HEK293 (cell line): ENCODE data around the gene FAM216B.

Source experiments
- FEZF1 ChIP-seq: fragments of 450-650 bp; formaldehyde crosslinking; IDR thresholded peaks from 2 replicates; pipeline ENCODE4 v1.5.1; 2016; ENCODE audit warnings: missing biosample characterization, missing genetic modification characterization
- GLIS1 ChIP-seq: fragments of 450-650 bp; formaldehyde crosslinking; IDR thresholded peaks from 2 replicates; pipeline ENCODE4 v1.5.1; 2016; ENCODE audit warnings: missing biosample characterization, missing genetic modification characterization
- KLF16 ChIP-seq: fragments of 450-650 bp; formaldehyde crosslinking; IDR thresholded peaks from 2 replicates; pipeline ENCODE4 v1.5.1; 2017; ENCODE audit warnings: missing biosample characterization, missing genetic modification characterization
- MZF1 ChIP-seq: fragments of 450-650 bp; formaldehyde crosslinking; IDR thresholded peaks from 2 replicates; pipeline ENCODE4 v1.5.1; 2017; ENCODE audit warnings: missing biosample characterization, missing genetic modification characterization, borderline replicate concordance
- OSR2 ChIP-seq: fragments of 450-650 bp; formaldehyde crosslinking; IDR thresholded peaks from 2 replicates; pipeline ENCODE4 v1.5.1; 2016; ENCODE audit warnings: missing biosample characterization, missing genetic modification characterization
- REPIN1 ChIP-seq: fragments of 450-650 bp; formaldehyde crosslinking; IDR thresholded peaks from 2 replicates; pipeline ENCODE4 v1.5.1; 2017; ENCODE audit warnings: missing biosample characterization, missing genetic modification characterization, low read depth
- SALL2 ChIP-seq: fragments of 450-650 bp; formaldehyde crosslinking; IDR thresholded peaks from 2 replicates; pipeline ENCODE4 v1.5.0; 2017; ENCODE audit warnings: missing biosample characterization, mild to moderate bottlenecking, missing genetic modification characterization, borderline replicate concordance
- SCRT1 ChIP-seq: fragments of 450-650 bp; formaldehyde crosslinking; IDR thresholded peaks from 2 replicates; pipeline ENCODE4 v1.5.1; 2016; ENCODE audit warnings: missing biosample characterization, missing genetic modification characterization, borderline replicate concordance
- ZBTB48 ChIP-seq: fragments of 450-650 bp; formaldehyde crosslinking; IDR thresholded peaks from 2 replicates; pipeline ENCODE4 v1.5.1; 2016; ENCODE audit warnings: missing biosample characterization, missing genetic modification characterization
- ZFHX2 ChIP-seq: fragments of 450-650 bp; formaldehyde crosslinking; conservative IDR thresholded peaks from 2 replicates; pipeline ENCODE4 v1.5.1; 2016; ENCODE audit warnings: missing biosample characterization, missing genetic modification characterization
- ZFP3 ChIP-seq: fragments of 450-650 bp; formaldehyde crosslinking; IDR thresholded peaks from 2 replicates; pipeline ENCODE4 v1.5.1; 2016; ENCODE audit warnings: low read depth, missing biosample characterization, missing genetic modification characterization
- ZNF112 ChIP-seq: fragments of 450-650 bp; formaldehyde crosslinking; IDR thresholded peaks from 2 replicates; pipeline ENCODE4 v1.5.0; 2017; ENCODE audit warnings: missing biosample characterization, missing genetic modification characterization
- ZNF121 ChIP-seq: fragments of 450-650 bp; formaldehyde crosslinking; IDR thresholded peaks from 2 replicates; pipeline ENCODE4 v1.5.1; 2016; ENCODE audit warnings: missing biosample characterization, missing genetic modification characterization
- ZNF169 ChIP-seq: fragments of 450-650 bp; formaldehyde crosslinking; IDR thresholded peaks from 2 replicates; pipeline ENCODE4 v1.5.1; 2016; ENCODE audit warnings: missing biosample characterization, missing genetic modification characterization
- ZNF184 ChIP-seq: fragments of 450-650 bp; IDR thresholded peaks from 2 replicates; pipeline ENCODE4 v1.5.1; 2018; ENCODE audit warnings: missing biosample characterization, mild to moderate bottlenecking, missing genetic modification characterization
- ZNF19 ChIP-seq: fragments of 450-650 bp; formaldehyde crosslinking; IDR thresholded peaks from 2 replicates; pipeline ENCODE4; 2016; ENCODE audit warnings: missing biosample characterization, missing genetic modification characterization, low read depth
- ZNF274 ChIP-seq, 2 experiments: fragments of 200-500 bp in 1 of 2; fragments of 450-650 bp in 1 of 2; sonication (Bioruptor generic) in 1 of 2; formaldehyde crosslinking in 1 of 2; IDR thresholded peaks; 2 replicates each; pipeline versions ENCODE4 v1.5.1 to v1.6.1; 2014 to 2016; ENCODE audit warnings: borderline replicate concordance in 1 of 2, inconsistent platforms in 1 of 2, low read length in 1 of 2, missing biosample characterization in 1 of 2, missing genetic modification characterization in 1 of 2
- ZNF292 ChIP-seq: fragments of 450-650 bp; formaldehyde crosslinking; IDR thresholded peaks from 2 replicates; pipeline ENCODE4 v1.5.1; 2016; ENCODE audit warnings: low read depth, missing biosample characterization, missing genetic modification characterization, borderline replicate concordance
- ZNF311 ChIP-seq: fragments of 450-650 bp; formaldehyde crosslinking; IDR thresholded peaks from 2 replicates; pipeline ENCODE4 v1.5.1; 2017; ENCODE audit warnings: missing biosample characterization, missing genetic modification characterization, borderline replicate concordance
- ZNF341 ChIP-seq: fragments of 450-650 bp; formaldehyde crosslinking; IDR thresholded peaks from 2 replicates; pipeline ENCODE4; 2016; ENCODE audit warnings: low read depth, missing biosample characterization, missing genetic modification characterization
- ZNF350 ChIP-seq: fragments of 450-650 bp; formaldehyde crosslinking; IDR thresholded peaks from 2 replicates; pipeline ENCODE4 v1.5.0; 2017; ENCODE audit warnings: missing biosample characterization, mild to moderate bottlenecking, missing genetic modification characterization
- ZNF433 ChIP-seq: fragments of 450-650 bp; formaldehyde crosslinking; IDR thresholded peaks from 2 replicates; pipeline ENCODE4 v1.5.1; 2016; ENCODE audit warnings: missing biosample characterization, missing genetic modification characterization, low read depth
- ZNF521 ChIP-seq: fragments of 450-650 bp; formaldehyde crosslinking; IDR thresholded peaks from 2 replicates; pipeline ENCODE4 v1.5.1; 2017; ENCODE audit warnings: missing biosample characterization, mild to moderate bottlenecking, missing genetic modification characterization
- ZNF529 ChIP-seq: fragments of 450-650 bp; formaldehyde crosslinking; IDR thresholded peaks from 2 replicates; pipeline ENCODE4 v1.5.1; 2017; ENCODE audit warnings: missing genetic modification characterization, missing biosample characterization; ENCODE audit not compliant: insufficient replicate concordance
- ZNF530 ChIP-seq: fragments of 450-650 bp; formaldehyde crosslinking; IDR thresholded peaks from 2 replicates; pipeline ENCODE4 v1.5.1; 2016; ENCODE audit warnings: low read depth, missing biosample characterization, missing genetic modification characterization
- ZNF549 ChIP-seq: fragments of 450-650 bp; IDR thresholded peaks from 2 replicates; pipeline ENCODE4 v1.5.1; 2018; ENCODE audit warnings: missing biosample characterization, missing genetic modification characterization, mild to moderate bottlenecking, inconsistent platforms, moderate library complexity
- ZNF558 ChIP-seq: fragments of 450-650 bp; formaldehyde crosslinking; IDR thresholded peaks from 2 replicates; pipeline ENCODE4 v1.5.1; 2016; ENCODE audit warnings: missing biosample characterization, missing genetic modification characterization
- ZNF571 ChIP-seq: fragments of 450-650 bp; formaldehyde crosslinking; IDR thresholded peaks from 2 replicates; pipeline ENCODE4 v1.5.0; 2017; ENCODE audit warnings: missing biosample characterization, missing genetic modification characterization
- ZNF585B ChIP-seq: fragments of 450-650 bp; formaldehyde crosslinking; IDR thresholded peaks from 2 replicates; pipeline ENCODE4 v1.5.1; 2016; ENCODE audit warnings: missing biosample characterization, missing genetic modification characterization
- ZNF645 ChIP-seq: fragments of 450-650 bp; formaldehyde crosslinking; IDR thresholded peaks from 2 replicates; pipeline ENCODE4; 2016; ENCODE audit warnings: missing biosample characterization, missing genetic modification characterization
- ZNF664 ChIP-seq: fragments of 450-650 bp; formaldehyde crosslinking; IDR thresholded peaks from 2 replicates; pipeline ENCODE4 v1.5.1; 2016; ENCODE audit warnings: missing biosample characterization, missing genetic modification characterization
- ZNF707 ChIP-seq: fragments of 450-650 bp; formaldehyde crosslinking; IDR thresholded peaks from 2 replicates; pipeline ENCODE4 v1.5.1; 2016; ENCODE audit warnings: missing biosample characterization, missing genetic modification characterization
- ZNF777 ChIP-seq: fragments of 450-650 bp; formaldehyde crosslinking; IDR thresholded peaks from 2 replicates; pipeline ENCODE4 v1.5.1; 2017; ENCODE audit warnings: missing biosample characterization, missing genetic modification characterization, borderline replicate concordance
- TF ChIP-seq, protein P1 (sequence below): fragments of 450-650 bp; formaldehyde crosslinking; IDR thresholded peaks from 2 replicates; pipeline ENCODE4 v1.5.1; 2016; ENCODE audit warnings: missing biosample characterization, missing genetic modification characterization
- TF ChIP-seq, protein P2 (sequence below): fragments of 450-650 bp; formaldehyde crosslinking; conservative IDR thresholded peaks from 2 replicates; pipeline ENCODE4 v1.5.1; 2016; ENCODE audit warnings: low read depth, missing biosample characterization, missing genetic modification characterization

FAM216B gene

GRCh38 chr13:42762917-42763316 lies 18.5 kb upstream of the FAM216B start (continued):
- TF ChIP-seq ZNF521 (tag by site-specific recombination) (no peak), ZNF169 (tag by site-specific recombination) (no peak), FEZF1 (tag by site-specific recombination) (no peak), ZBTB48 (tag by site-specific recombination) (no peak), ZNF585B (tag by site-specific recombination) (no peak), SALL2 (tag by site-specific recombination) (no peak), ZNF707 (tag by site-specific recombination) (no peak), ZNF311 (no peak), ZNF558 (tag by site-specific recombination) (0 out of 2 replicates have a peak, but pooled peaks have one; percentile 29), ZNF112 (no peak), KLF16 (tag by site-specific recombination) (no peak), ZNF645 (tag by site-specific recombination) (no peak), ZNF529 (tag by site-specific recombination) (no peak), SCRT1 (tag by site-specific recombination) (no peak), ZNF184 (peak; percentile 70; the same call in 1 of the 2 replicates), ZNF777 (no peak), MZF1 (tag by site-specific recombination) (no peak), ZNF350 (tag by site-specific recombination) (no peak), REPIN1 (tag by site-specific recombination) (no peak), ZNF121 (tag by site-specific recombination) (no peak), ZNF19 (no peak), ZNF341 (no peak), OSR2 (no peak), GLIS1 (tag by site-specific recombination) (no peak), ZNF549 (tag by site-specific recombination) (no peak), ZNF664 (tag by site-specific recombination) (no peak), ZFHX2 (tag by site-specific recombination) (no peak), ZNF571 (no peak), ZNF292 (no peak), ZNF530 (tag by site-specific recombination) (no peak), ZNF274 (IDR thresholded peaks at IDR 0.05; ENCODE audit: low read length) (no peak), ZNF274 (tag by site-specific recombination; IDR thresholded peaks at IDR 0.05; ENCODE audit: borderline replicate concordance) (no peak), ZFP3 (no peak), ZNF433 (no peak)
- TF ChIP-seq, protein P1, sequence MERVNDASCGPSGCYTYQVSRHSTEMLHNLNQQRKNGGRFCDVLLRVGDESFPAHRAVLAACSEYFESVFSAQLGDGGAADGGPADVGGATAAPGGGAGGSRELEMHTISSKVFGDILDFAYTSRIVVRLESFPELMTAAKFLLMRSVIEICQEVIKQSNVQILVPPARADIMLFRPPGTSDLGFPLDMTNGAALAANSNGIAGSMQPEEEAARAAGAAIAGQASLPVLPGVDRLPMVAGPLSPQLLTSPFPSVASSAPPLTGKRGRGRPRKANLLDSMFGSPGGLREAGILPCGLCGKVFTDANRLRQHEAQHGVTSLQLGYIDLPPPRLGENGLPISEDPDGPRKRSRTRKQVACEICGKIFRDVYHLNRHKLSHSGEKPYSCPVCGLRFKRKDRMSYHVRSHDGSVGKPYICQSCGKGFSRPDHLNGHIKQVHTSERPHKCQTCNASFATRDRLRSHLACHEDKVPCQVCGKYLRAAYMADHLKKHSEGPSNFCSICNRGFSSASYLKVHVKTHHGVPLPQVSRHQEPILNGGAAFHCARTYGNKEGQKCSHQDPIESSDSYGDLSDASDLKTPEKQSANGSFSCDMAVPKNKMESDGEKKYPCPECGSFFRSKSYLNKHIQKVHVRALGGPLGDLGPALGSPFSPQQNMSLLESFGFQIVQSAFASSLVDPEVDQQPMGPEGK (tag by site-specific recombination): no peak
- TF ChIP-seq, protein P2, sequence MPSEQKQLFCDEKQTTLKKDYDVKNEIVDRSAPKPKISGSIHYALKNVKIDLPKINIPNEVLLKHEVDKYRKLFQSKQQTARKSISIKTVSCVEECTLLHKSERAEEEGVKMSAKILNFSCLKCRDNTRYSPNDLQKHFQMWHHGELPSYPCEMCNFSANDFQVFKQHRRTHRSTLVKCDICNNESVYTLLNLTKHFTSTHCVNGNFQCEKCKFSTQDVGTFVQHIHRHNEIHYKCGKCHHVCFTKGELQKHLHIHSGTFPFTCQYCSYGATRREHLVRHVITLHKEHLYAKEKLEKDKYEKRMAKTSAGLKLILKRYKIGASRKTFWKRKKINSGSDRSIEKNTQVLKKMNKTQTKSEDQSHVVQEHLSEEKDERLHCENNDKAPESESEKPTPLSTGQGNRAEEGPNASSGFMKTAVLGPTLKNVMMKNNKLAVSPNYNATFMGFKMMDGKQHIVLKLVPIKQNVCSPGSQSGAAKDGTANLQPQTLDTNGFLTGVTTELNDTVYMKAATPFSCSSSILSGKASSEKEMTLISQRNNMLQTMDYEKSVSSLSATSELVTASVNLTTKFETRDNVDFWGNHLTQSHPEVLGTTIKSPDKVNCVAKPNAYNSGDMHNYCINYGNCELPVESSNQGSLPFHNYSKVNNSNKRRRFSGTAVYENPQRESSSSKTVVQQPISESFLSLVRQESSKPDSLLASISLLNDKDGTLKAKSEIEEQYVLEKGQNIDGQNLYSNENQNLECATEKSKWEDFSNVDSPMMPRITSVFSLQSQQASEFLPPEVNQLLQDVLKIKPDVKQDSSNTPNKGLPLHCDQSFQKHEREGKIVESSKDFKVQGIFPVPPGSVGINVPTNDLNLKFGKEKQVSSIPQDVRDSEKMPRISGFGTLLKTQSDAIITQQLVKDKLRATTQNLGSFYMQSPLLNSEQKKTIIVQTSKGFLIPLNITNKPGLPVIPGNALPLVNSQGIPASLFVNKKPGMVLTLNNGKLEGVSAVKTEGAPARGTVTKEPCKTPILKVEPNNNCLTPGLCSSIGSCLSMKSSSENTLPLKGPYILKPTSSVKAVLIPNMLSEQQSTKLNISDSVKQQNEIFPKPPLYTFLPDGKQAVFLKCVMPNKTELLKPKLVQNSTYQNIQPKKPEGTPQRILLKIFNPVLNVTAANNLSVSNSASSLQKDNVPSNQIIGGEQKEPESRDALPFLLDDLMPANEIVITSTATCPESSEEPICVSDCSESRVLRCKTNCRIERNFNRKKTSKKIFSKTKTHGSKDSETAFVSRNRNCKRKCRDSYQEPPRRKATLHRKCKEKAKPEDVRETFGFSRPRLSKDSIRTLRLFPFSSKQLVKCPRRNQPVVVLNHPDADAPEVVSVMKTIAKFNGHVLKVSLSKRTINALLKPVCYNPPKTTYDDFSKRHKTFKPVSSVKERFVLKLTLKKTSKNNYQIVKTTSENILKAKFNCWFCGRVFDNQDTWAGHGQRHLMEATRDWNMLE: peak; percentile 39; the same call in 1 of the 2 replicates
